Ishikawa (cell line): ENCODE data around the gene CRB3.

Source experiments
- CEBPB ChIP-seq: IDR thresholded peaks from 2 replicates; pipeline ENCODE4 v1.6.1; 2012
- CREB1 ChIP-seq: IDR thresholded peaks from 2 replicates; pipeline ENCODE4 v1.6.1; 2012; ENCODE audit warnings: low read depth
- EGR1 ChIP-seq: IDR thresholded peaks from 2 replicates; pipeline ENCODE4 v1.6.1; 2012
- EP300 ChIP-seq: IDR thresholded peaks from 2 replicates; pipeline ENCODE4 v1.6.1; 2012; ENCODE audit warnings: borderline replicate concordance
- FOXM1 ChIP-seq: IDR thresholded peaks from 2 replicates; pipeline ENCODE4 v1.6.1; 2012; ENCODE audit warnings: low read depth, borderline replicate concordance
- RAD21 ChIP-seq: IDR thresholded peaks from 2 replicates; pipeline ENCODE4 v1.6.1; 2012; ENCODE audit warnings: low read depth
- TAF1 ChIP-seq: IDR thresholded peaks from 2 replicates; pipeline ENCODE4 v1.6.1; 2012; ENCODE audit warnings: low read depth, mild to moderate bottlenecking
- TCF12 ChIP-seq: IDR thresholded peaks from 2 replicates; pipeline ENCODE4 v1.6.1; 2012; ENCODE audit warnings: low read depth
- TEAD4 ChIP-seq: IDR thresholded peaks from 2 replicates; pipeline ENCODE4 v1.6.1; 2012
- YY1 ChIP-seq: IDR thresholded peaks from 2 replicates; pipeline ENCODE4 v1.6.1; 2012; ENCODE audit warnings: low read depth
- ZBTB7A ChIP-seq: IDR thresholded peaks from 2 replicates; pipeline ENCODE4 v1.6.1; 2012; ENCODE audit warnings: low read depth
- TF ChIP-seq, protein P1 (sequence below): IDR thresholded peaks from 2 replicates; pipeline ENCODE4 v1.6.1; 2012; ENCODE audit warnings: low read depth, mild to moderate bottlenecking
- TF ChIP-seq, protein P2 (sequence below): IDR thresholded peaks from 2 replicates; pipeline ENCODE4 v1.6.1; 2012
- TF ChIP-seq, protein P3 (sequence below): IDR thresholded peaks from 2 replicates; pipeline ENCODE4 v1.6.1; 2012

DNA sequence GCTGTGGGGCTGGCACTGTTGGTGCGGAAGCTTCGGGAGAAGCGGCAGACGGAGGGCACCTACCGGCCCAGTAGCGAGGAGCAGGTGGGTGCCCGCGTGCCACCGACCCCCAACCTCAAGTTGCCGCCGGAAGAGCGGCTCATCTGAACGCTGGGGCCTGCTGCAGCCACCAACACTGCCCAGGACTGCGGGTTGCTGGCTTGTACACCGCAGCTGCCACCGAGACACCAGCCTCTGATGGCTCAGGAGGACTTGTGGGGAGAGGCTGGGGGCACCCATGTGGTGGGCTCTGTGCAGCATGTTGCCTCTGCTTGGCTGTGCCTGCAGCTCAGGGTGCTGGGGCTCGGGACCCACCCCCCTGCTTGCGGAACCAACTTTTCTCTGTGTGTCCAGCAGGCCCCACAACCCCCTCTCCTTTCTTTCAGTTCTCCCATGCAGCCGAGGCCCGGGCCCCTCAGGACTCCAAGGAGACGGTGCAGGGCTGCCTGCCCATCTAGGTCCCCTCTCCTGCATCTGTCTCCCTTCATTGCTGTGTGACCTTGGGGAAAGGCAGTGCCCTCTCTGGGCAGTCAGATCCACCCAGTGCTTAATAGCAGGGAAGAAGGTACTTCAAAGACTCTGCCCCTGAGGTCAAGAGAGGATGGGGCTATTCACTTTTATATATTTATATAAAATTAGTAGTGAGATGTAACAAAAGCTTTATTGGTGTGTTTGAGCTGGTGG is 2.6 kb downstream of the CRB3 start:
- no peak for TF ChIP-seq YY1
- no peak for TF ChIP-seq CEBPB
- no peak for TF ChIP-seq EGR1
- no peak for TF ChIP-seq TEAD4
- no peak for TF ChIP-seq TAF1
- no peak for TF ChIP-seq CREB1
- TF ChIP-seq, protein P1, sequence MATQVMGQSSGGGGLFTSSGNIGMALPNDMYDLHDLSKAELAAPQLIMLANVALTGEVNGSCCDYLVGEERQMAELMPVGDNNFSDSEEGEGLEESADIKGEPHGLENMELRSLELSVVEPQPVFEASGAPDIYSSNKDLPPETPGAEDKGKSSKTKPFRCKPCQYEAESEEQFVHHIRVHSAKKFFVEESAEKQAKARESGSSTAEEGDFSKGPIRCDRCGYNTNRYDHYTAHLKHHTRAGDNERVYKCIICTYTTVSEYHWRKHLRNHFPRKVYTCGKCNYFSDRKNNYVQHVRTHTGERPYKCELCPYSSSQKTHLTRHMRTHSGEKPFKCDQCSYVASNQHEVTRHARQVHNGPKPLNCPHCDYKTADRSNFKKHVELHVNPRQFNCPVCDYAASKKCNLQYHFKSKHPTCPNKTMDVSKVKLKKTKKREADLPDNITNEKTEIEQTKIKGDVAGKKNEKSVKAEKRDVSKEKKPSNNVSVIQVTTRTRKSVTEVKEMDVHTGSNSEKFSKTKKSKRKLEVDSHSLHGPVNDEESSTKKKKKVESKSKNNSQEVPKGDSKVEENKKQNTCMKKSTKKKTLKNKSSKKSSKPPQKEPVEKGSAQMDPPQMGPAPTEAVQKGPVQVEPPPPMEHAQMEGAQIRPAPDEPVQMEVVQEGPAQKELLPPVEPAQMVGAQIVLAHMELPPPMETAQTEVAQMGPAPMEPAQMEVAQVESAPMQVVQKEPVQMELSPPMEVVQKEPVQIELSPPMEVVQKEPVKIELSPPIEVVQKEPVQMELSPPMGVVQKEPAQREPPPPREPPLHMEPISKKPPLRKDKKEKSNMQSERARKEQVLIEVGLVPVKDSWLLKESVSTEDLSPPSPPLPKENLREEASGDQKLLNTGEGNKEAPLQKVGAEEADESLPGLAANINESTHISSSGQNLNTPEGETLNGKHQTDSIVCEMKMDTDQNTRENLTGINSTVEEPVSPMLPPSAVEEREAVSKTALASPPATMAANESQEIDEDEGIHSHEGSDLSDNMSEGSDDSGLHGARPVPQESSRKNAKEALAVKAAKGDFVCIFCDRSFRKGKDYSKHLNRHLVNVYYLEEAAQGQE, result no peak
- TF ChIP-seq, protein P2, sequence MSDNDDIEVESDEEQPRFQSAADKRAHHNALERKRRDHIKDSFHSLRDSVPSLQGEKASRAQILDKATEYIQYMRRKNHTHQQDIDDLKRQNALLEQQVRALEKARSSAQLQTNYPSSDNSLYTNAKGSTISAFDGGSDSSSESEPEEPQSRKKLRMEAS, result no peak
- TF ChIP-seq EP300, result no peak
- TF ChIP-seq FOXM1, result no peak
- TF ChIP-seq RAD21, result no peak
- TF ChIP-seq, protein P3, sequence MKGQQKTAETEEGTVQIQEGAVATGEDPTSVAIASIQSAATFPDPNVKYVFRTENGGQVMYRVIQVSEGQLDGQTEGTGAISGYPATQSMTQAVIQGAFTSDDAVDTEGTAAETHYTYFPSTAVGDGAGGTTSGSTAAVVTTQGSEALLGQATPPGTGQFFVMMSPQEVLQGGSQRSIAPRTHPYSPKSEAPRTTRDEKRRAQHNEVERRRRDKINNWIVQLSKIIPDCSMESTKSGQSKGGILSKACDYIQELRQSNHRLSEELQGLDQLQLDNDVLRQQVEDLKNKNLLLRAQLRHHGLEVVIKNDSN, result no peak
- no peak for TF ChIP-seq ZBTB7A
- no peak for TF ChIP-seq TCF12
